ENCODE results near the gene ZNF174.

The ZNF174 gene

GRCh38 chr16:3439637-3440036, 38.6 kb downstream of the ZNF174 start:
- no peak for DNase-seq (ENCODE audit: extremely low spot score, insufficient read length, low read depth)
- FAIRE-seq, result no peak

DNA sequence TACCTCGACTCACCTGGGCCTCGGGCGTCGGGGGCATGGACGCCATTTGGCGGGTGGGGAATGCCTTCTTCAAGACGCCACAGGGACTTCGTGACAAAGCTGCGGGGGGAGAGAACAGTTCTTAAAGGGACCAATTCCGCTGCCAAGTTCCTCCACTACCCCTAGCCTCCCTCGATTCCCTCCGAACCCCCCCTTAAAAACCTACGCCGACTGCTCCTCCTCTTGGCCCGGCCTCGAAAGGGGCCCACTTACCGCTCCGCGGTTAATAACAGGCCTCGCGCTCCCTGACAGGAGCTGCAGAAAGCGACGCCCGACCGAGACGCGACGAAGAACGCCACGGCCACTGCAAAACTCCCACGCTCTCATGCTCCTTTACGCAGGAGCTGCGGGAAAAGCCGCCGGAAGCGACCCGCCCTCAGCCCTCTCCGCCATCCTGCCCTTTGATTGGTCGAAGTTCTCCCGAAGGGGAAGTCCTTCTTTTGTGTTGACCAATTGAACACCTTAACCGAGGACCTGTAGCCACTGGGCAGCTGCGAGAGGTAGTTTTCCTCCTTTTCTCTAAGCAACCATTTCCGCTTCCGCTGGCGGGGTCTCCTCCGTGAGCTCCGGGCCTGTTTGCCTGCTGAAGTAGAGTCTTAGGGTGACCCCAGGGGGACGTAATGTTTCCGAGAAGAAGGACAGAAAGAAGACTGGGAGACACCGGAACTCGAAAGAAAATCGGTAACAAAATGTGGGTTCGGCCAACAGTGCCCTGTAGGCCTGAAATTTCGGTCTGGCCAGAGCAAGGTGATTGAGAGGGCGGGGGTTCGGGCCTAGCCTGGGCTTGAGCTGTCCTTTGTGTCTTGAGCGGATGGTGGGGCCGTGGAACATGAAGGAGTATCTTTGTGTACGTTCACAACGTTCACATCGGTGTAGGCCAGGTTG, 42.4 kb downstream of the ZNF174 start, which contains the start of the genes NAA60 and ZNF597:
Gene NAA60, plus strand, starts transcription at position 573 of the 924 bp plus-strand sequence. CDS start 32,548 bp downstream, outside the sequence.
Gene ZNF597, minus strand, starts transcription at position 397 of the 924 bp plus-strand sequence. Its CDS starts 351 bp downstream, at position 46.
- FAIRE-seq (peak; percentile 94), DNase-seq (ENCODE audit: extremely low spot score, insufficient read length, low read depth) (peak; percentile 73)

DNA sequence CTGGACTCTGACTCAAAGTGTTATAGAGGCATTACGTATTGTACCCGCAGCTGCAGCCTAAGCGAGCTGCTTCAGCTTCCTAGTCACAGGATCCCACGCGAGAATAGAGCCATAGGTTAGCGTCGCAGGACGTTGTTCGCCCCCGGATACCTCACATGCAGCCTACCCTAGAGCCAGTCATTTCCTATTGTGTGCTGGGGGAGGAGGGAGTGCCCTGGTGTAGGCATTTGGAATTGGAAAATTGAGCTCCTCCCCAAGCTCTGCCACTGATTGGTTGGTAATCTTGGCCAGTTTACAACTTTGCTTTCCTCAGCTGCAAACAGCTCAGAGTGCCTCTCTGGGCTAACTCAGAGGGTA, 43.0 kb downstream of the ZNF174 start:
- FAIRE-seq, result no peak

GRCh38 chr16:3454093-3454492, 53.1 kb downstream of the ZNF174 start:
- FAIRE-seq (no peak), DNase-seq (ENCODE audit: extremely low spot score, insufficient read length, low read depth) (no peak)

More for the DNA sequence above, 43.0 kb downstream of the ZNF174 start:
- DNase-seq (ENCODE audit: extremely low spot score, insufficient read length, low read depth), result no peak

GRCh38 chr16:3454631-3455147, 53.7 kb downstream of the ZNF174 start:
- no peak for DNase-seq (ENCODE audit: extremely low spot score, insufficient read length, low read depth)
- FAIRE-seq, result no peak

DNA sequence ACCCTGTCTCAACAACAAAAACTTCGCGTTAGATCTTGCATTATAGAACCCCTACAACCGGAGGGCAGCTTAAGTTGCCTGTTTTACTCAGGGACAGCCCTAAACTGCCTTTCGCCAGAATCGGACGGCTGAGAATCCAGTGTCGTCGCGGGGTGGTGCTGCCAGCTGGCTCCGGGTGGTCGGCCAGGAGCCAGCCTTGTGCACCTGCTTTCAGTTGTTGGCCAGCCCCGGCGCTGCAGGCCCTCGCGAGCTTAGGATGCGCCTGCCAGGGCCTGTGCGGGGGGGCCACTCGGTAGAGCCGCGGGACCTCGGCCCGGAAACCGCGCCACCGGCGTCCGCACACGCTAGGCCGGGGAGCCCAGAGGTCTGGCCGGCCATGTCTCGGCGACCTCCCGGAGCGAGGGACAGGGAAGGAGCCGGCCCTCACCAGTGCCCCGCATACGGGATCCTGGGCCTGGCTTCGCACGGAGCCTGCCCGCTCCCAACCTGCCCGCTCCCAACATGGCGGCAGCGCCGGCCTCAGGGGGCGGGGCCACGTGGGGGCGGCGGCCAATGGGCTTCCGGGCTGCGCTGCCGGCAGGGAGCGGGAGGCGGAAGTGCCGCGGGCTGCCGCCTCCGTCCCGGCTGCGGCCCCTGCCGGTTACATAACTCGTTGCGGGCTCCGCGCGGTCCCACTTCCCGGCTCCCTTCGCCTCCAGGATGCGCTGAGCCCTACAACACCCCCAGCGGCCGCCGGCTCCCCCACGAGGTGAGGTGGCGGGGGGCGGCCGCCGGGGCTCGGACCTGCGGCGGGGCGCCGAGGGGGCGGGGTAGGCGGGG, 56.6 kb downstream of the ZNF174 start:
- FAIRE-seq (peak; percentile 65), DNase-seq (ENCODE audit: extremely low spot score, insufficient read length, low read depth) (peak; percentile 99)

- DNase-seq (ENCODE audit: extremely low spot score, insufficient read length, low read depth) (no peak), FAIRE-seq (no peak)
Measured at GRCh38 chr16:3458278-3458851, 57.4 kb downstream of the ZNF174 start.

- DNase-seq (ENCODE audit: extremely low spot score, insufficient read length, low read depth) (peak; percentile 42), FAIRE-seq (peak; percentile 91)
Measured at GRCh38 chr16:3458852-3459361, 57.9 kb downstream of the ZNF174 start.

Measured in GM18507 (cell line).